GM12878 (cell line): Measurements from ENCODE around the gene CTDSP1. TPM values are rescaled to one million over a fixed set of nuclear protein-coding genes. Genes with fewer than 3 reads are reported as not detected.

Experiments
- ASH2L ChIP-seq: fragments of 300-600, 200-600 bp; sonication (generic); IDR thresholded peaks from 2 replicates; pipeline ENCODE4 v1.6.1; 2017; ENCODE audit warnings: low read depth, mild to moderate bottlenecking, borderline replicate concordance
- ATF3 ChIP-seq: IDR thresholded peaks from 2 replicates; pipeline ENCODE4 v1.6.1; 2011; ENCODE audit warnings: low read depth, mild to moderate bottlenecking, low read length, moderate library complexity, borderline replicate concordance; ENCODE audit errors: extremely low read depth
- BCL11A ChIP-seq: IDR thresholded peaks from 2 replicates; pipeline ENCODE4 v1.6.1; 2011; ENCODE audit warnings: low read depth, low read length
- EGR1 ChIP-seq, 2 experiments: IDR thresholded peaks; 1 replicate in 1 of 2; 2 replicates in 1 of 2; pipeline ENCODE4 v1.6.1; 2011 to 2012; ENCODE audit warnings: low read depth in 2 of 2, low read length in 2 of 2, borderline replicate concordance in 1 of 2, mild to moderate bottlenecking in 1 of 2, moderate library complexity in 1 of 2
- GATAD2B ChIP-seq: fragments of 450-650 bp; conservative IDR thresholded peaks from 2 replicates; pipeline ENCODE4 v1.6.1; 2017; ENCODE audit warnings: low read depth, mild to moderate bottlenecking, moderate library complexity
- HDAC6 ChIP-seq: fragments of 200-600 bp; sonication (generic); IDR thresholded peaks from one replicate; pipeline ENCODE4 v1.8.0; 2017; ENCODE audit warnings: antibody characterized with exemption; ENCODE audit not compliant: unreplicated experiment
- IRF4 ChIP-seq: IDR thresholded peaks from 2 replicates; pipeline ENCODE4 v1.6.1; 2011; ENCODE audit warnings: low read depth, low read length
- KAT2A ChIP-seq: conservative IDR thresholded peaks from 2 replicates; pipeline ENCODE4 v1.6.1; 2011; ENCODE audit warnings: low read depth, low read length; ENCODE audit not compliant: control insufficient read depth
- MEF2B ChIP-seq: fragments of 450-650 bp; IDR thresholded peaks from 2 replicates; pipeline ENCODE4 v1.6.1; 2018; ENCODE audit warnings: mild to moderate bottlenecking, moderate library complexity; ENCODE audit not compliant: partially characterized antibody, poor library complexity, severe bottlenecking
- MTA2 ChIP-seq: fragments of 450-650 bp; IDR thresholded peaks from 2 replicates; pipeline ENCODE4 v1.6.1; 2016; ENCODE audit warnings: low read depth, mild to moderate bottlenecking, moderate library complexity
- MXI1 ChIP-seq: fragments of 150-350 bp; IDR thresholded peaks from 2 replicates; pipeline ENCODE4 v1.6.1; 2011; ENCODE audit warnings: low read depth, mild to moderate bottlenecking, inconsistent platforms, low read length, improper control_type of control experiment
- MYC ChIP-seq: IDR thresholded peaks from 2 replicates; pipeline ENCODE4 v1.6.1; 2011; ENCODE audit warnings: mild to moderate bottlenecking, low read length, moderate library complexity, inconsistent platforms; ENCODE audit not compliant: insufficient read depth, insufficient replicate concordance, insufficient read length, severe bottlenecking
- NFIC ChIP-seq: IDR thresholded peaks from 2 replicates; pipeline ENCODE4 v1.6.1; 2012; ENCODE audit warnings: low read depth, mild to moderate bottlenecking, inconsistent platforms, low read length, moderate library complexity
- NFXL1 ChIP-seq: fragments of 450-650 bp; IDR thresholded peaks from 2 replicates; pipeline ENCODE4 v1.6.1; 2017; ENCODE audit warnings: antibody characterized with exemption, mild to moderate bottlenecking, borderline replicate concordance
- NFYA ChIP-seq: IDR thresholded peaks from 2 replicates; pipeline ENCODE4 v1.6.1; 2011; ENCODE audit warnings: low read depth, mild to moderate bottlenecking, low read length, improper control_type of control experiment, borderline replicate concordance
- NFYB ChIP-seq: IDR thresholded peaks from 2 replicates; pipeline ENCODE4 v1.6.1; 2011; ENCODE audit warnings: low read depth, mild to moderate bottlenecking, low read length, improper control_type of control experiment, moderate library complexity; ENCODE audit not compliant: insufficient read depth
- NR2C2 ChIP-seq: IDR thresholded peaks from 2 replicates; pipeline ENCODE4 v1.6.1; 2011; ENCODE audit warnings: borderline replicate concordance, low read depth; ENCODE audit not compliant: control insufficient read depth, insufficient read length
- POU2F2 ChIP-seq: IDR thresholded peaks from 3 replicates; pipeline ENCODE4 v1.6.1; 2011; ENCODE audit warnings: low read depth, mild to moderate bottlenecking, low read length, borderline replicate concordance
- RB1 ChIP-seq: fragments of 450-650 bp; formaldehyde crosslinking; IDR thresholded peaks from 2 replicates; pipeline ENCODE4 v1.6.1; 2017; ENCODE audit warnings: mild to moderate bottlenecking, borderline replicate concordance
- RFX5 ChIP-seq: IDR thresholded peaks from 2 replicates; pipeline ENCODE4 v1.6.1; 2011; ENCODE audit warnings: low read depth, low read length, improper control_type of control experiment
- SIX5 ChIP-seq: IDR thresholded peaks from 2 replicates; pipeline ENCODE4 v1.6.1; 2011; ENCODE audit warnings: mild to moderate bottlenecking, low read depth, low read length, moderate library complexity; ENCODE audit not compliant: severe bottlenecking
- SMAD5 ChIP-seq: IDR thresholded peaks from 2 replicates; pipeline ENCODE4 v1.6.1; 2016; ENCODE audit warnings: antibody characterized with exemption, low read depth
- SUZ12 ChIP-seq: fragments of 200-600 bp; sonication (generic); IDR thresholded peaks from one replicate; pipeline ENCODE4 v1.6.1; 2018; ENCODE audit warnings: antibody characterized with exemption, mild to moderate bottlenecking; ENCODE audit not compliant: unreplicated experiment
- TARDBP ChIP-seq: IDR thresholded peaks from 2 replicates; pipeline ENCODE4 v1.6.1; 2016; ENCODE audit warnings: borderline replicate concordance
- USF2 ChIP-seq: IDR thresholded peaks from 2 replicates; pipeline ENCODE4 v1.6.1; 2011; ENCODE audit warnings: low read depth, low read length, improper control_type of control experiment, borderline replicate concordance
- ZBED1 ChIP-seq: IDR thresholded peaks from 2 replicates; pipeline ENCODE4 v1.6.1; 2016; ENCODE audit warnings: borderline replicate concordance
- ZNF217 ChIP-seq: fragments of 450-650 bp; IDR thresholded peaks from 2 replicates; pipeline ENCODE4 v1.6.1; 2017; ENCODE audit warnings: antibody characterized with exemption, mild to moderate bottlenecking
- polyA plus RNA-seq, 11 experiments: library from polyadenylated mRNA; depleted of rRNA in 4 of 11; unstranded in 6 of 11; stranded (reverse) in 5 of 11; fragments of >200 nt; fragmentation: Nextera tagmentation in 4 of 11; fragmentation: Illumina TruSeq in 1 of 11; extraction: Ambion mirVana in 4 of 11; extraction: Trizol in 1 of 11; gene quantifications; 1 replicate in 1 of 11; 2 replicates in 10 of 11; pipeline versions ENCODE4 v1.2.1 to v1.2.3, GENCODE V29; 2011 to 2016; ENCODE audit warnings: inconsistent platforms in 2 of 11, missing spikeins in 2 of 11, low read depth in 1 of 11
- total RNA-seq, 4 experiments: library from RNA; depleted of rRNA in 3 of 4; stranded (reverse); fragments of >200 nt in 3 of 4; fragmentation: Illumina TruSeq in 1 of 4; extraction: Trizol in 1 of 4; gene quantifications; 2 replicates each; pipeline versions ENCODE4 v1.2.1 to v1.2.3, GENCODE V29; 2013 to 2021

The CTDSP1 gene
- total and polyA plus RNA-seq, 10 of the 15 experiments (the other 5 are each of a cell fraction or from before 2014, with no cell fraction given) = 3.0 to 75.9 (median 34.4) TPM

- TF ChIP-seq MYC = no peak
- no peak for TF ChIP-seq NFYA
- no peak for TF ChIP-seq HDAC6
- no peak for TF ChIP-seq IRF4
- TF ChIP-seq MTA2 = 0 out of 2 replicates have a peak, but pooled peaks have one; percentile 9
- TF ChIP-seq ASH2L = peak; percentile 82; the same call in 1 of the 2 replicates
- no peak for TF ChIP-seq NR2C2
- TF ChIP-seq MEF2B = peak; percentile 95
- TF ChIP-seq ZNF217 = no peak
- no peak; the same call in 1 of the 2 replicates for TF ChIP-seq MXI1
- no peak for TF ChIP-seq SMAD5
- TF ChIP-seq TARDBP = no peak; the same call in 1 of the 2 replicates
- TF ChIP-seq SUZ12 = no peak
- TF ChIP-seq EGR1 (IDR thresholded peaks at IDR 0.05; ENCODE audit: borderline replicate concordance in 1 of 2, low read depth in 2 of 2, low read length in 2 of 2) = peak in 1 of 2 experiments; percentile 99; a peak in 2 of 3 replicates
- TF ChIP-seq SIX5 = no peak
- TF ChIP-seq POU2F2 = 0 out of 3 replicates have a peak, but pooled peaks have one; percentile 65
- TF ChIP-seq ATF3 = no peak
- TF ChIP-seq NFXL1 = no peak
- peak; percentile 95; the same call in 1 of the 2 replicates for TF ChIP-seq RB1
- no peak for TF ChIP-seq KAT2A
- no peak for TF ChIP-seq ZBED1
- no peak for TF ChIP-seq RFX5
- no peak for TF ChIP-seq USF2
- no peak for TF ChIP-seq NFYB
- peak; percentile 61; the same call in 1 of the 2 replicates for TF ChIP-seq BCL11A
- TF ChIP-seq NFIC = peak; percentile 52; the same call in 1 of the 2 replicates
- TF ChIP-seq GATAD2B = peak; percentile 50
These were observed 3.6 kb upstream of the CTDSP1 start (continued) for GRCh38 chr2:218395826-218396687.
